HEK293 (cell line): ENCODE measurements around the gene HGFAC.

Source experiments
- CTCF ChIA-PET: fragments of 350-600 bp; formaldehyde crosslinking; extraction: SDS; loops from one replicate; lab custom pipeline; 2021; ENCODE audit warnings: antibody characterized with exemption; lab: Yijun Ruan, JAX
- POLR2A ChIA-PET: fragments of 300-600 bp; formaldehyde crosslinking; extraction: SDS; loops from one replicate; lab custom pipeline; 2020; ENCODE audit warnings: antibody characterized with exemption, inconsistent platforms; lab: Yijun Ruan, JAX
- H3K27ac ChIP-seq: fragments of 200-500 bp; sonication (Bioruptor generic); 2 replicates; pipeline ENCODE4 v1.5.1; 2014; ENCODE audit warnings: low read depth, low read length, control low read depth, inconsistent platforms; ENCODE audit errors: extremely low read depth
- H3K36me3 ChIP-seq, 2 experiments: fragments of 200-500 bp in 1 of 2; sonication (Bioruptor generic) in 1 of 2; 1 replicate in 1 of 2; 2 replicates in 1 of 2; pipeline ENCODE4 v1.5.1; 2014 to 2017; ENCODE audit warnings: inconsistent platforms in 2 of 2, low read length in 2 of 2; ENCODE audit not compliant: control insufficient read depth in 2 of 2, insufficient read depth in 1 of 2
- H3K4me1 ChIP-seq: fragments of 200-500 bp; sonication (Bioruptor generic); 2 replicates; pipeline ENCODE4 v1.5.1; 2014; ENCODE audit warnings: mild to moderate bottlenecking, low read length, inconsistent platforms; ENCODE audit not compliant: control insufficient read depth, insufficient read depth
- H3K4me3 ChIP-seq: 2 replicates; pipeline ENCODE4 v1.5.1; 2011; ENCODE audit warnings: low read depth, mild to moderate bottlenecking, control low read depth, low read length, moderate library complexity
- H3K9me3 ChIP-seq: fragments of 200-500 bp; sonication (Bioruptor generic); 2 replicates; pipeline ENCODE4 v1.5.1; 2014; ENCODE audit warnings: low read depth, low read length, inconsistent platforms; ENCODE audit not compliant: control insufficient read depth, insufficient read depth
- BCL11B ChIP-seq: fragments of 450-650 bp; formaldehyde crosslinking; IDR thresholded peaks from 2 replicates; pipeline ENCODE4 v1.5.1; 2016; ENCODE audit warnings: low read depth, missing biosample characterization, missing genetic modification characterization
- IKZF3 ChIP-seq: fragments of 450-650 bp; IDR thresholded peaks from 2 replicates; pipeline ENCODE4 v1.5.0; 2018; ENCODE audit warnings: missing biosample characterization, mild to moderate bottlenecking, missing genetic modification characterization, moderate library complexity
- KLF7 ChIP-seq: fragments of 450-650 bp; formaldehyde crosslinking; IDR thresholded peaks from 2 replicates; pipeline ENCODE4 v1.5.1; 2016; ENCODE audit warnings: missing biosample characterization, missing genetic modification characterization, borderline replicate concordance
- SP2 ChIP-seq: fragments of 450-650 bp; formaldehyde crosslinking; IDR thresholded peaks from 2 replicates; pipeline ENCODE4 v1.5.1; 2016; ENCODE audit warnings: missing biosample characterization, missing genetic modification characterization
- ZBTB21 ChIP-seq: fragments of 450-650 bp; formaldehyde crosslinking; IDR thresholded peaks from 2 replicates; pipeline ENCODE4 v1.5.1; 2017; ENCODE audit warnings: missing biosample characterization, missing genetic modification characterization
- ZBTB44 ChIP-seq: fragments of 450-650 bp; IDR thresholded peaks from 2 replicates; pipeline ENCODE4 v1.5.1; 2018; ENCODE audit warnings: missing biosample characterization, mild to moderate bottlenecking, missing genetic modification characterization
- ZBTB48 ChIP-seq: fragments of 450-650 bp; formaldehyde crosslinking; IDR thresholded peaks from 2 replicates; pipeline ENCODE4 v1.5.1; 2016; ENCODE audit warnings: missing biosample characterization, missing genetic modification characterization
- ZNF138 ChIP-seq: fragments of 450-650 bp; formaldehyde crosslinking; IDR thresholded peaks from 2 replicates; pipeline ENCODE4 v1.5.1; 2016; ENCODE audit warnings: missing biosample characterization, missing genetic modification characterization, borderline replicate concordance
- ZNF155 ChIP-seq: fragments of 450-650 bp; formaldehyde crosslinking; IDR thresholded peaks from 2 replicates; pipeline ENCODE4 v1.5.1; 2016; ENCODE audit warnings: missing biosample characterization, missing genetic modification characterization
- ZNF16 ChIP-seq: fragments of 450-650 bp; formaldehyde crosslinking; IDR thresholded peaks from 2 replicates; pipeline ENCODE4 v1.5.1; 2016; ENCODE audit warnings: low read depth, missing biosample characterization, missing genetic modification characterization
- ZNF24 ChIP-seq: fragments of 450-650 bp; formaldehyde crosslinking; IDR thresholded peaks from 2 replicates; pipeline ENCODE4 v1.5.1; 2016; ENCODE audit warnings: missing biosample characterization, missing genetic modification characterization
- ZNF37A ChIP-seq: fragments of 450-650 bp; IDR thresholded peaks from 2 replicates; pipeline ENCODE4 v1.5.1; 2018; ENCODE audit warnings: missing biosample characterization, missing genetic modification characterization
- ZNF514 ChIP-seq: fragments of 450-650 bp; formaldehyde crosslinking; IDR thresholded peaks from 2 replicates; pipeline ENCODE4 v1.5.1; 2016; ENCODE audit warnings: missing biosample characterization, missing genetic modification characterization
- ZNF580 ChIP-seq: fragments of 450-650 bp; formaldehyde crosslinking; IDR thresholded peaks from 2 replicates; pipeline ENCODE4 v1.5.1; 2016; ENCODE audit warnings: missing biosample characterization, missing genetic modification characterization
- TF ChIP-seq, protein P1 (sequence below): fragments of 450-650 bp; IDR thresholded peaks from 2 replicates; pipeline ENCODE4 v1.5.1; 2018; ENCODE audit warnings: missing biosample characterization, missing genetic modification characterization
- TF ChIP-seq, protein P2 (sequence below): fragments of 450-650 bp; formaldehyde crosslinking; IDR thresholded peaks from 2 replicates; pipeline ENCODE4 v1.5.1; 2017; ENCODE audit warnings: missing biosample characterization, missing genetic modification characterization
- TF ChIP-seq, protein P3 (sequence below): fragments of 450-650 bp; formaldehyde crosslinking; IDR thresholded peaks from 2 replicates; pipeline ENCODE4 v1.5.1; 2016; ENCODE audit warnings: missing biosample characterization, missing genetic modification characterization
- TF ChIP-seq, protein P4 (sequence below): fragments of 450-650 bp; formaldehyde crosslinking; IDR thresholded peaks from 2 replicates; pipeline ENCODE4 v1.5.1; 2016; ENCODE audit warnings: missing biosample characterization, missing genetic modification characterization, borderline replicate concordance
- TF ChIP-seq, protein P5 (sequence below): fragments of 450-650 bp; formaldehyde crosslinking; conservative IDR thresholded peaks from 2 replicates; pipeline ENCODE4 v1.5.1; 2016; ENCODE audit warnings: low read depth, missing biosample characterization, missing genetic modification characterization

HGFAC gene

DNA sequence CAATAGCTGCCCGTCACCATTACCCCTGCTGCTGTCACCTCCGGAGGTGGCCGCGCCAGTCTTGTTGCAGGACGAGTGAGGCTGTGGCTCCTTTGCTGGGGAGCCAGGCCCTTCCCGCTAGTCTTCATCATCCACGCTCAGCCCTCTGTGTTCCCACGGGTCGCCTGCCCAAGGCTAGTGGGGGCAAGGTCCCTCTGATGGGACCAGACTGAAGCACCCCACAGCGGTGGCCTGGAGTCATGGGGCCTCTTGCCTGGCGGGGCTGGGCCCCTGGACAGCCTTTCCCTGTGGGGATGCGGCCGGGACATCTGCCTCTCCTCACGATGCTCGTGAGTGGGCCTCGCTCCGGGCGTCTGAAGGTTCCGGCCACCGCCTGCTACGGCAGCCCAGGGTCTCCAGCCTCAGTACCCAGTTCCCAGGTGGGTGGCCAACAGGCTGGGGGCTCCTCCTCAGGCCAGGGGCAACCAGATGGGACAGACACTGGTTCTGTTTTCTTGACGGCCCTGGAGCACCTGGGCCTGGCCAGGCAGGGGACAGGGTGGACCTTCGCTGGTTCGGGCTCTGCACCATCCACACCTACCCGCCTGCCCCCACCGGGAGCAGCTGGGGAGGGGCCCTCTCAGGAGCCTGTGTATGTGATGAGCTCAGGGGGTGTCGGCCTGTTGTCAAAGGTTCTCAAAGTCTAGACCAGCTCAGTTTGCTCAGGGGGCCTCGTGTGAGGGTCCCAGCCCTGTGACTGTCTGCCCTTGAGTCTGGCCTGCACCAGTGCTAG, 53.6 kb downstream of the HGFAC start:
- Histone ChIP-seq H3K27ac (no peak overlapping the region), H3K4me3 (no peak overlapping the region), H3K4me1 (no peaks in the 10 kb centered on the region), H3K36me3 (no peaks in the 10 kb centered on the region), H3K9me3 (no peaks in the 10 kb centered on the region)
- TF ChIP-seq ZNF37A (tag by site-specific recombination) (no peak), BCL11B (tag by site-specific recombination) (no peak), ZNF138 (tag by site-specific recombination) (no peak), ZNF580 (tag by site-specific recombination) (no peak), ZNF24 (tag by site-specific recombination) (no peak), IKZF3 (tag by site-specific recombination) (no peak), ZBTB48 (tag by site-specific recombination) (no peak), ZBTB21 (tag by site-specific recombination) (no peak), ZNF16 (tag by site-specific recombination) (no peak), ZBTB44 (tag by site-specific recombination) (no peak), SP2 (no peak), ZNF155 (tag by site-specific recombination) (no peak), ZNF514 (tag by site-specific recombination) (no peak), KLF7 (no peak)
- TF ChIP-seq, protein P1, sequence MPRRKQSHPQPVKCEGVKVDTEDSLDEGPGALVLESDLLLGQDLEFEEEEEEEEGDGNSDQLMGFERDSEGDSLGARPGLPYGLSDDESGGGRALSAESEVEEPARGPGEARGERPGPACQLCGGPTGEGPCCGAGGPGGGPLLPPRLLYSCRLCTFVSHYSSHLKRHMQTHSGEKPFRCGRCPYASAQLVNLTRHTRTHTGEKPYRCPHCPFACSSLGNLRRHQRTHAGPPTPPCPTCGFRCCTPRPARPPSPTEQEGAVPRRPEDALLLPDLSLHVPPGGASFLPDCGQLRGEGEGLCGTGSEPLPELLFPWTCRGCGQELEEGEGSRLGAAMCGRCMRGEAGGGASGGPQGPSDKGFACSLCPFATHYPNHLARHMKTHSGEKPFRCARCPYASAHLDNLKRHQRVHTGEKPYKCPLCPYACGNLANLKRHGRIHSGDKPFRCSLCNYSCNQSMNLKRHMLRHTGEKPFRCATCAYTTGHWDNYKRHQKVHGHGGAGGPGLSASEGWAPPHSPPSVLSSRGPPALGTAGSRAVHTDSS, result no peak
- TF ChIP-seq, protein P2, sequence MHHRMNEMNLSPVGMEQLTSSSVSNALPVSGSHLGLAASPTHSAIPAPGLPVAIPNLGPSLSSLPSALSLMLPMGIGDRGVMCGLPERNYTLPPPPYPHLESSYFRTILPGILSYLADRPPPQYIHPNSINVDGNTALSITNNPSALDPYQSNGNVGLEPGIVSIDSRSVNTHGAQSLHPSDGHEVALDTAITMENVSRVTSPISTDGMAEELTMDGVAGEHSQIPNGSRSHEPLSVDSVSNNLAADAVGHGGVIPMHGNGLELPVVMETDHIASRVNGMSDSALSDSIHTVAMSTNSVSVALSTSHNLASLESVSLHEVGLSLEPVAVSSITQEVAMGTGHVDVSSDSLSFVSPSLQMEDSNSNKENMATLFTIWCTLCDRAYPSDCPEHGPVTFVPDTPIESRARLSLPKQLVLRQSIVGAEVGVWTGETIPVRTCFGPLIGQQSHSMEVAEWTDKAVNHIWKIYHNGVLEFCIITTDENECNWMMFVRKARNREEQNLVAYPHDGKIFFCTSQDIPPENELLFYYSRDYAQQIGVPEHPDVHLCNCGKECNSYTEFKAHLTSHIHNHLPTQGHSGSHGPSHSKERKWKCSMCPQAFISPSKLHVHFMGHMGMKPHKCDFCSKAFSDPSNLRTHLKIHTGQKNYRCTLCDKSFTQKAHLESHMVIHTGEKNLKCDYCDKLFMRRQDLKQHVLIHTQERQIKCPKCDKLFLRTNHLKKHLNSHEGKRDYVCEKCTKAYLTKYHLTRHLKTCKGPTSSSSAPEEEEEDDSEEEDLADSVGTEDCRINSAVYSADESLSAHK (tag by site-specific recombination), result no peak
- TF ChIP-seq, protein P3, sequence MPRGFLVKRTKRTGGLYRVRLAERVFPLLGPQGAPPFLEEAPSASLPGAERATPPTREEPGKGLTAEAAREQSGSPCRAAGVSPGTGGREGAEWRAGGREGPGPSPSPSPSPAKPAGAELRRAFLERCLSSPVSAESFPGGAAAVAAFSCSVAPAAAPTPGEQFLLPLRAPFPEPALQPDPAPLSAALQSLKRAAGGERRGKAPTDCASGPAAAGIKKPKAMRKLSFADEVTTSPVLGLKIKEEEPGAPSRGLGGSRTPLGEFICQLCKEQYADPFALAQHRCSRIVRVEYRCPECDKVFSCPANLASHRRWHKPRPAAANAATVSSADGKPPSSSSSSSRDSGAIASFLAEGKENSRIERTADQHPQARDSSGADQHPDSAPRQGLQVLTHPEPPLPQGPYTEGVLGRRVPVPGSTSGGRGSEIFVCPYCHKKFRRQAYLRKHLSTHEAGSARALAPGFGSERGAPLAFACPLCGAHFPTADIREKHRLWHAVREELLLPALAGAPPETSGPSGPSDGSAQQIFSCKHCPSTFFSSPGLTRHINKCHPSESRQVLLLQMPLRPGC, result no peak
- TF ChIP-seq, protein P4, sequence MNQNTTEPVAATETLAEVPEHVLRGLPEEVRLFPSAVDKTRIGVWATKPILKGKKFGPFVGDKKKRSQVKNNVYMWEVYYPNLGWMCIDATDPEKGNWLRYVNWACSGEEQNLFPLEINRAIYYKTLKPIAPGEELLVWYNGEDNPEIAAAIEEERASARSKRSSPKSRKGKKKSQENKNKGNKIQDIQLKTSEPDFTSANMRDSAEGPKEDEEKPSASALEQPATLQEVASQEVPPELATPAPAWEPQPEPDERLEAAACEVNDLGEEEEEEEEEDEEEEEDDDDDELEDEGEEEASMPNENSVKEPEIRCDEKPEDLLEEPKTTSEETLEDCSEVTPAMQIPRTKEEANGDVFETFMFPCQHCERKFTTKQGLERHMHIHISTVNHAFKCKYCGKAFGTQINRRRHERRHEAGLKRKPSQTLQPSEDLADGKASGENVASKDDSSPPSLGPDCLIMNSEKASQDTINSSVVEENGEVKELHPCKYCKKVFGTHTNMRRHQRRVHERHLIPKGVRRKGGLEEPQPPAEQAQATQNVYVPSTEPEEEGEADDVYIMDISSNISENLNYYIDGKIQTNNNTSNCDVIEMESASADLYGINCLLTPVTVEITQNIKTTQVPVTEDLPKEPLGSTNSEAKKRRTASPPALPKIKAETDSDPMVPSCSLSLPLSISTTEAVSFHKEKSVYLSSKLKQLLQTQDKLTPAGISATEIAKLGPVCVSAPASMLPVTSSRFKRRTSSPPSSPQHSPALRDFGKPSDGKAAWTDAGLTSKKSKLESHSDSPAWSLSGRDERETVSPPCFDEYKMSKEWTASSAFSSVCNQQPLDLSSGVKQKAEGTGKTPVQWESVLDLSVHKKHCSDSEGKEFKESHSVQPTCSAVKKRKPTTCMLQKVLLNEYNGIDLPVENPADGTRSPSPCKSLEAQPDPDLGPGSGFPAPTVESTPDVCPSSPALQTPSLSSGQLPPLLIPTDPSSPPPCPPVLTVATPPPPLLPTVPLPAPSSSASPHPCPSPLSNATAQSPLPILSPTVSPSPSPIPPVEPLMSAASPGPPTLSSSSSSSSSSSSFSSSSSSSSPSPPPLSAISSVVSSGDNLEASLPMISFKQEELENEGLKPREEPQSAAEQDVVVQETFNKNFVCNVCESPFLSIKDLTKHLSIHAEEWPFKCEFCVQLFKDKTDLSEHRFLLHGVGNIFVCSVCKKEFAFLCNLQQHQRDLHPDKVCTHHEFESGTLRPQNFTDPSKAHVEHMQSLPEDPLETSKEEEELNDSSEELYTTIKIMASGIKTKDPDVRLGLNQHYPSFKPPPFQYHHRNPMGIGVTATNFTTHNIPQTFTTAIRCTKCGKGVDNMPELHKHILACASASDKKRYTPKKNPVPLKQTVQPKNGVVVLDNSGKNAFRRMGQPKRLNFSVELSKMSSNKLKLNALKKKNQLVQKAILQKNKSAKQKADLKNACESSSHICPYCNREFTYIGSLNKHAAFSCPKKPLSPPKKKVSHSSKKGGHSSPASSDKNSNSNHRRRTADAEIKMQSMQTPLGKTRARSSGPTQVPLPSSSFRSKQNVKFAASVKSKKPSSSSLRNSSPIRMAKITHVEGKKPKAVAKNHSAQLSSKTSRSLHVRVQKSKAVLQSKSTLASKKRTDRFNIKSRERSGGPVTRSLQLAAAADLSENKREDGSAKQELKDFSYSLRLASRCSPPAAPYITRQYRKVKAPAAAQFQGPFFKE, result no peak
- TF ChIP-seq, protein P5, sequence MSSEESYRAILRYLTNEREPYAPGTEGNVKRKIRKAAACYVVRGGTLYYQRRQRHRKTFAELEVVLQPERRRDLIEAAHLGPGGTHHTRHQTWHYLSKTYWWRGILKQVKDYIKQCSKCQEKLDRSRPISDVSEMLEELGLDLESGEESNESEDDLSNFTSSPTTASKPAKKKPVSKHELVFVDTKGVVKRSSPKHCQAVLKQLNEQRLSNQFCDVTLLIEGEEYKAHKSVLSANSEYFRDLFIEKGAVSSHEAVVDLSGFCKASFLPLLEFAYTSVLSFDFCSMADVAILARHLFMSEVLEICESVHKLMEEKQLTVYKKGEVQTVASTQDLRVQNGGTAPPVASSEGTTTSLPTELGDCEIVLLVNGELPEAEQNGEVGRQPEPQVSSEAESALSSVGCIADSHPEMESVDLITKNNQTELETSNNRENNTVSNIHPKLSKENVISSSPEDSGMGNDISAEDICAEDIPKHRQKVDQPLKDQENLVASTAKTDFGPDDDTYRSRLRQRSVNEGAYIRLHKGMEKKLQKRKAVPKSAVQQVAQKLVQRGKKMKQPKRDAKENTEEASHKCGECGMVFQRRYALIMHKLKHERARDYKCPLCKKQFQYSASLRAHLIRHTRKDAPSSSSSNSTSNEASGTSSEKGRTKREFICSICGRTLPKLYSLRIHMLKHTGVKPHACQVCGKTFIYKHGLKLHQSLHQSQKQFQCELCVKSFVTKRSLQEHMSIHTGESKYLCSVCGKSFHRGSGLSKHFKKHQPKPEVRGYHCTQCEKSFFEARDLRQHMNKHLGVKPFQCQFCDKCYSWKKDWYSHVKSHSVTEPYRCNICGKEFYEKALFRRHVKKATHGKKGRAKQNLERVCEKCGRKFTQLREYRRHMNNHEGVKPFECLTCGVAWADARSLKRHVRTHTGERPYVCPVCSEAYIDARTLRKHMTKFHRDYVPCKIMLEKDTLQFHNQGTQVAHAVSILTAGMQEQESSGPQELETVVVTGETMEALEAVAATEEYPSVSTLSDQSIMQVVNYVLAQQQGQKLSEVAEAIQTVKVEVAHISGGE (tag by site-specific recombination), result no peak
- ChIA-PET CTCF (interaction anchor here (1.2 kb wide), 1 partner anchor 14 kb away, joined by 3 read pairs; no protein-coding TSS in a partner anchor), POLR2A (interaction anchor here (1.5 kb wide), 1 partner anchor 9 kb away, joined by 3 read pairs; no protein-coding TSS in a partner anchor)
